Islet of Langerhans (tissue), 1 donor: Measurements from ENCODE around the gene ZNF350.
"Not testable (repeated sequence)": the region's sequence is repeated elsewhere in the genome, so short reads cannot be mapped to it uniquely, and the experiment has no call there.

Source experiments
- FAIRE-seq: peaks from one replicate; lab custom pipeline; 2011; peaks lifted over from hg19 to GRCh38; lab: Jason Lieb, UNC

The ZNF350 gene

GRCh38 chr19:51971624-51972023 lies 15.0 kb downstream of the ZNF350 start:
- no peak for FAIRE-seq

- FAIRE-seq, result no peak
These were observed 15.9 kb downstream of the ZNF350 start for GRCh38 chr19:51970718-51971117.

DNA sequence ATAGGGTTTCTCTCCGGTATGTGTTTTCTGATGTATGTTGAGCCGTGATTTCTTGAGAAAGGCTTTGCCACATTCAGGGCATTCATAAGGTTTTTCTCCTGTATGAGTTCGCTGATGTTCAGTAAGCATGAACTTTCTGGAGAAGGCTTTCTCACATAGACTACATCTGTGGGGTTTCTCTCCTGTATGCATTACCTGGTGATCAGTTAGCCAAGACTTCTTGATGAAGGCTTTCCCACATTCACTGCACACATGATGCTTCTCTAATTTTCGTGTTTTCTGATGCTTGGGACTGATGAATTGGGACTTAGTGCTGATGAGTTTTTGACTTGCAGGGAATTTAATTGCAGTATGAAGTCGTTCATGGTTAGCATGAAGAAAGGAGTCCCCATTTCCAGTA lies 21.1 kb downstream of the ZNF350 start:
- no peak for FAIRE-seq

GRCh38 chr19:51960621-51961233 lies 25.9 kb downstream of the ZNF350 start:
- FAIRE-seq, result not testable (repeated sequence)

GRCh38 chr19:51959791-51960190 lies 26.8 kb downstream of the ZNF350 start:
- no peak for FAIRE-seq

DNA sequence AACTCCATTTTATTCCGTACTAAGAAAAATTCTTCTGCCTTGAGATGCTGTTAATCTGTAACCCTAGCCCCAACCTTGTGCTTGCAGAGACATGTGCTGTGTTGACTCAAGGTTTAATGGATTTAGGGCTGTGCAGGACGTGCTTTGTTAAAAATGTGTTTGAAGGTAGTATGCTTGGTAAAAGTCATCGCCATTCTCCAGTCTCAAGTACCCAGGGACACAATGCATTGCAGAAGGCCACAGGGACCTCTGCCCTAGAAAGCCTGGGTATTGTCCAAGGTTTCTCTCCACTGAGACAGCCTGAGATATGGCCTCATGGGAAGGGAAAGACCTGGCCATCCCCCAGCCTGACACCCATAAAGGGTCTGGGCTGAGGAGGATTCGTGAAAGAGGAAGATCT lies 28.8 kb downstream of the ZNF350 start:
- FAIRE-seq, result not testable (repeated sequence)

- no peak for FAIRE-seq
These were observed 37.7 kb downstream of the ZNF350 start for GRCh38 chr19:51948975-51949374.

DNA sequence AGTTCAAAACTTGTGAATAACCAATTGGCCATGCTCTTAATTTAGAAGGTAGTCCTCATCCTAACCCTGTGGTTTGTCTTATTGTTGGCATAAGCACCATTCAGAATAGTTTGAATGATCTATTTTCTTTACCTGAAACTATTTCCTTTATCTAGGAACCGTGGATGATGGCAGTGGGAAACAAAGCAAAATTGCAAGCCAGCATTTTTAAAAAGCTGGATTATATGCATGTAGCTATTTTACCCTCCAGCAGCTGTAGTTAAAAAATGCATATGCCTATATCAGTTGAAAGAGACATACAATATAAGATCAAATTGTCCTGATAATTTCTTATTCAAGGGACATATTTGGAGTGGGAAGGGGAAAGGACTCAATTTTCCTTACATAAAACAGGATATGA lies 40.0 kb downstream of the ZNF350 start:
- no peak for FAIRE-seq

DNA sequence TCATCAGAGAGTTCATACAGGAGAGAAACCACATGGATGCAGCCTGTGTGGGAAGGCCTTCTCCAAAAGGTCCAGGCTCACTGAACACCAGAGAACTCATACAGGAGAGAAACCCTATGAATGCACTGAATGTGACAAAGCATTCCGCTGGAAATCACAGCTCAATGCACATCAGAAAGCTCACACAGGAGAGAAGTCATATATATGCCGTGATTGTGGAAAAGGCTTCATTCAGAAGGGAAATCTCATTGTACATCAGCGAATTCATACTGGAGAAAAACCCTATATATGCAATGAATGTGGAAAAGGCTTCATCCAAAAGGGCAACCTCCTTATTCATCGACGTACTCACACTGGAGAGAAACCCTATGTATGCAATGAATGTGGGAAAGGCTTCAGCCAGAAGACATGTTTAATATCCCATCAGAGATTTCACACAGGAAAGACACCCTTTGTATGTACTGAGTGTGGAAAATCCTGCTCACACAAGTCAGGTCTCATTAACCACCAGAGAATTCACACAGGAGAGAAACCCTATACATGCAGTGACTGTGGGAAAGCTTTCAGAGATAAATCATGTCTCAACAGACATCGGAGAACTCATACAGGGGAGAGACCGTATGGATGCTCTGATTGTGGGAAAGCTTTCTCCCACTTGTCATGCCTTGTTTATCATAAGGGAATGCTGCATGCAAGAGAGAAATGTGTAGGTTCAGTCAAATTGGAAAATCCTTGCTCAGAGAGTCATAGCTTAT lies 41.7 kb downstream of the ZNF350 start:
- FAIRE-seq, result no peak

- FAIRE-seq, result no peak
These were observed 47.7 kb downstream of the ZNF350 start for GRCh38 chr19:51938936-51939335.

GRCh38 chr19:51931921-51932320 lies 54.7 kb downstream of the ZNF350 start:
- FAIRE-seq, result no peak

DNA sequence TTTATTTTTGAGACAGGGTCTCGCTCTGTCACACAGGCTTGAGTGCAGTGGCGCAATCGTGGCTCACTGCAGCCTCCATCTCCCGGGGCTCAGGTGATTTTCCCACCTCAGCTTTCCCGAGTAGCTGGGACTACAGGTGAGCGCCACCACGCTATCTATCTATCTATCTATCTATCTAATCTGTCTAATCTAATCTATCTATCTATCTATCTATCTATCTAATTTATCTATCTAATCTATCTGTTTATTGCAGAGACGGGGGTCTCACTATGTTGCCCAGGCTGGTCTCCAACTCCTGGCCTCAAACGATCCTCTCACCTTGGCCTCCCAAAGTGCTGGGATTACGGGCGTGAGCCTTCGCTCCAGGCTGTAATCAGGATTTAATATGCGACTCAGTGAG lies 58.8 kb downstream of the ZNF350 start:
- no peak for FAIRE-seq

- peak; percentile 85 for FAIRE-seq
These were observed 59.6 kb downstream of the ZNF350 start, which contains the start of gene ZNF613 for GRCh38 chr19:51926784-51927741. TSS of gene ZNF613 (plus strand) at chr19:51927472. CDS start at chr19:51936221, 8,749 bp downstream.

DNA sequence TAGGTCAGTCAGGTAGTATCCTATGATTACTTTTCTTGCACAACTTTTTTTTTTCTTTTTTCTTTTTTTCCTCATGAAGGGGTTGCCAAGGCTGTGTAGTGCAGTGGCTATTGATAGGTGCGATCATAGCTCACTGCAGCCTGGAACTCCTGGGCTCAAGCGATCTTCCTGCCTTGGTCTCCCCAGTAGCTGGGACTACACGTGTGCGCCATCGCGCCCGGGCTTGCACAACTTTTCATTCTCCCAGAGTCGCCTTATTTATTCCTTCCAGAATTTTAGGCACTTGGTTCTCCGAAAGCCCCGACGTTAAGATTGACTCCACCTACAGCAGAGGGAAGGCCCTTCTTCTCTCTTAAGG lies 60.2 kb downstream of the ZNF350 start:
- no peak for FAIRE-seq

- no peak for FAIRE-seq
These were observed 64.7 kb downstream of the ZNF350 start for GRCh38 chr19:51921949-51922348.

DNA sequence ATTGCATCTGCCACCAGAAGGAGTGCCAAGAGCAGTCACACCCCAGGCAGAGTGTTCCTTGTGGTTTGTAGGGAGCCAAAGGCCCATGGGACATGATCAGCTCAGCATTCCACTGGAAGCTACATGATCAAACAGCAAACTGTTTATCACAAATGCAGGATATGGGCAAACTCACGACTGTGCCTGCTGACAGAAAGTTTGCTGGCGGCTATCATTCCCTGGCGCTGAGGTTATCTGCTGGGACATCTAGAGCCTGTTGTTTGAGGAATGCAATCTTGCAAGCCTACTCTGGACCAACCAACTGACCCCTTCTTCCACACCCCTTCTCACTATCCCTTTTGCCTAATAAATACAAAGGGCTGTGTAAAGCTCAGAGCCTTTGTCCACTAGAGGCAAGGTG lies 67.0 kb downstream of the ZNF350 start:
- FAIRE-seq, result no peak

GRCh38 chr19:51916167-51916566 lies 70.5 kb downstream of the ZNF350 start:
- FAIRE-seq, result no peak

DNA sequence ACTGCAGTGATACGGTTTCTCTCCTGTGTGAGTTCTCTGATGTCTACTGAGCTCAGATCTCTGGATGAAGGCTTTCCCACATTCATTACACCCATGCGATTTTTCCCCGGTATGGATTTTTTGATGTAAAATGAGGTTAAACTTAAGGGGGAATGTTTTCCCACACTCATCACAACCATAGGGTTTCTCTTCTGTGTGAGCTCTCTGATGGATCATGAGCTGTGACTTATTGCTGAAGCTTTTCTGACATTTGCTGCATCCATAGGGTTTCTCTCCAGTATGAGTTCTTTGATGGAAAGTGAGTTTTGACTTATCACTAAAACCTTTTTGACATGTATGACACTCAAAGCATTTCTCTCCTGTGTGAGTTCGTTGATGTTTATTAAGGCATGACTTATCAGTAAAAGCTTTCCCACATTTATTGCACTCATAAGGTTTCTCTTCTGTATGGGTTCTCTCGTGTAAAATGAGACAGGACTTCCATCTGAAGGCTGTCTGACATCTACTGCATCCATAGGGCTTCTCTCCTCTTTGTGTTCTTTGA lies 71.2 kb downstream of the ZNF350 start:
- no peak for FAIRE-seq
